K562 (cell line): ENCODE data around the gene DCTN5. TPM values are rescaled to one million over a fixed set of nuclear protein-coding genes. Genes with fewer than 3 reads are reported as not detected.

Experiments
- C11orf30 ChIP-seq: fragments of 450-650 bp; IDR thresholded peaks from 2 replicates; pipeline ENCODE4 v1.6.1; 2016; ENCODE audit warnings: low read depth, mild to moderate bottlenecking
- CHD2 ChIP-seq: IDR thresholded peaks from 2 replicates; pipeline ENCODE4 v1.6.1; 2011; ENCODE audit warnings: low read depth, low read length
- ESRRB ChIP-seq: fragments of 250-450 bp; sonication (Bioruptor Pico); IDR thresholded peaks from 2 replicates; pipeline ENCODE4 v1.5.0; 2020; ENCODE audit warnings: mild to moderate bottlenecking, moderate library complexity, borderline replicate concordance
- ETV1 ChIP-seq: fragments of 450-650 bp; conservative IDR thresholded peaks from 2 replicates; pipeline ENCODE4 v1.6.1; 2016; ENCODE audit warnings: missing genetic modification characterization, control low read depth, low read depth, missing compliant biosample characterization
- HDAC2 ChIP-seq: fragments of 450-650 bp; IDR thresholded peaks from 2 replicates; pipeline ENCODE4 v1.6.1; 2016; ENCODE audit warnings: mild to moderate bottlenecking
- KAT2B ChIP-seq: IDR thresholded peaks from one replicate; pipeline ENCODE4 v1.6.1; 2012; ENCODE audit warnings: low read depth, mild to moderate bottlenecking, control low read depth, inconsistent platforms, low read length, moderate library complexity
- SMARCA5 ChIP-seq: fragments of 450-650 bp; IDR thresholded peaks from 2 replicates; pipeline ENCODE4 v1.6.1; 2016
- ZNF717 ChIP-seq: fragments of 250-450 bp; sonication (Bioruptor Pico); IDR thresholded peaks from 2 replicates; pipeline ENCODE4 v1.5.0; 2021
- ZNF76 ChIP-seq: fragments of 250-450 bp; sonication (Bioruptor Pico); IDR thresholded peaks from 2 replicates; pipeline ENCODE4 v1.4.0; 2020; ENCODE audit warnings: mild to moderate bottlenecking, moderate library complexity, borderline replicate concordance
- polyA plus RNA-seq, 8 experiments: library from polyadenylated mRNA; depleted of rRNA in 4 of 8; stranded (reverse) in 5 of 8; unstranded in 3 of 8; fragments of >200 nt; fragmentation: Nextera tagmentation in 2 of 8; fragmentation: Illumina TruSeq in 1 of 8; extraction: Ambion mirVana in 2 of 8; extraction: Trizol in 1 of 8; gene quantifications; 2 replicates each; pipeline versions ENCODE4 v1.2.1 to v1.2.3, GENCODE V29; 2011 to 2014; ENCODE audit warnings: inconsistent platforms in 1 of 8, missing spikeins in 1 of 8
- total RNA-seq, 7 experiments: library from RNA; depleted of rRNA in 6 of 7; stranded (reverse); fragments of >200 nt in 6 of 7; fragmentation: Illumina TruSeq in 2 of 7; extraction: Trizol in 2 of 7; gene quantifications; 2 replicates each; pipeline versions ENCODE4 v1.2.1 to v1.2.3, GENCODE V29; 2011 to 2021; ENCODE audit warnings: low replicate concordance in 1 of 7
- TF ChIP-seq, protein P1 (sequence below): sonication (generic); formaldehyde crosslinking; IDR thresholded peaks from 2 replicates; pipeline ENCODE4 v1.8.1; 2023; ENCODE audit warnings: mild to moderate bottlenecking, missing genetic modification reagents
- TF ChIP-seq, protein P2 (sequence below): fragments of 200-800 bp; sonication (Bioruptor generic); IDR thresholded peaks from 2 replicates; pipeline ENCODE4 v1.6.1; 2016; ENCODE audit warnings: missing genetic modification characterization, missing compliant biosample characterization
- TF ChIP-seq, protein P3 (sequence below), 2 experiments: fragments of 200-800 bp in 1 of 2; sonication (Bioruptor generic) in 1 of 2; sonication (generic) in 1 of 2; formaldehyde crosslinking in 1 of 2; IDR thresholded peaks in 1 of 2; conservative IDR thresholded peaks in 1 of 2; 2 replicates each; pipeline versions ENCODE4 v1.5.0 to v1.6.1; 2016 to 2020; ENCODE audit warnings: missing compliant biosample characterization in 1 of 2, missing genetic modification characterization in 1 of 2, missing genetic modification reagents in 1 of 2
- TF ChIP-seq, protein P4 (sequence below): sonication (generic); formaldehyde crosslinking; IDR thresholded peaks from 2 replicates; pipeline ENCODE4 v1.8.0; 2022; ENCODE audit warnings: missing genetic modification reagents, mild to moderate bottlenecking, borderline replicate concordance
- TF ChIP-seq, protein P5 (sequence below): IDR thresholded peaks from 2 replicates; pipeline ENCODE4 v1.6.1; 2016; ENCODE audit warnings: missing genetic modification characterization, missing compliant biosample characterization

Gene DCTN5
- total and polyA plus RNA-seq, 9 of the 15 experiments (the other 6 are each of a cell fraction or from before 2014, with no cell fraction given): 35.8 to 149 (median 75.9) TPM

DNA sequence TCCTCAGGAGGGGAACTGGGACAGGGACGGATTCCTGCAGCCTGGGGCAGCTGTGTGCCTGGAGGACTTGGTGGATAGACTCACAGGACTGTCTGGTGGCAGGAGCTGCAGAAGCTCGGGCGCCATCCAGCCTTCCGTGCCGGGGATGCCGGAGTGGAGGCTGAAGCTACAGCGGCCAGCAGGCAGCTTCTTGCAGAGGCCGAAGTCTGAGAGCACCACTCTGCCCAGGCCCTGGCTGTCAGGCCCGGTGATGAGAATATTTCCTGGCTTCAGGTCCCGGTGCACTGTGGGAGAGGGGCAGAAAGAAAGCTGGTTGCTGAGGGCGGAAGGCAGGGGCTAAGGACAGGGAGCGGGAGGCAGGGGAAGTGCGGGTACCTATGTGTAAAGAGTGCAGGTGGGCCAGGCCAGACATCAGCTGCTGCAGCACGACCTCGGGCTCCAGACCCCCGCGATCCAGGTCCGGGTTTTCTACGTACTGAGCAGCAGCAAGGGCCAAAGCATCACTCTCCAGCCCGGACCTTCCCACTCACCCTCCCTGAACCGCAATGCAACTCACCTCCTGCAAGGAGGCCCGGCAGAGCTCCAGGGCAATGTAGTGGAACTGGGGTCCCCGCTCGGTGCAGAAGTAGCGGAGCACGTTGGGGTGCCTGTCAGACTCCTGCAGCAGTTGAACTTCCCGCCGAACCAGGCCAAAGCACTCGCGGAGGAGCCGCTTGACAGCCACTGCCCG is 53.5 kb downstream of the DCTN5 start (continued):
- TF ChIP-seq, protein P1, sequence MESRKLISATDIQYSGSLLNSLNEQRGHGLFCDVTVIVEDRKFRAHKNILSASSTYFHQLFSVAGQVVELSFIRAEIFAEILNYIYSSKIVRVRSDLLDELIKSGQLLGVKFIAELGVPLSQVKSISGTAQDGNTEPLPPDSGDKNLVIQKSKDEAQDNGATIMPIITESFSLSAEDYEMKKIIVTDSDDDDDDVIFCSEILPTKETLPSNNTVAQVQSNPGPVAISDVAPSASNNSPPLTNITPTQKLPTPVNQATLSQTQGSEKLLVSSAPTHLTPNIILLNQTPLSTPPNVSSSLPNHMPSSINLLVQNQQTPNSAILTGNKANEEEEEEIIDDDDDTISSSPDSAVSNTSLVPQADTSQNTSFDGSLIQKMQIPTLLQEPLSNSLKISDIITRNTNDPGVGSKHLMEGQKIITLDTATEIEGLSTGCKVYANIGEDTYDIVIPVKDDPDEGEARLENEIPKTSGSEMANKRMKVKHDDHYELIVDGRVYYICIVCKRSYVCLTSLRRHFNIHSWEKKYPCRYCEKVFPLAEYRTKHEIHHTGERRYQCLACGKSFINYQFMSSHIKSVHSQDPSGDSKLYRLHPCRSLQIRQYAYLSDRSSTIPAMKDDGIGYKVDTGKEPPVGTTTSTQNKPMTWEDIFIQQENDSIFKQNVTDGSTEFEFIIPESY (CRISPR knock-in tag): peak; percentile 75; the same call in 1 of the 2 replicates
- TF ChIP-seq, protein P2, sequence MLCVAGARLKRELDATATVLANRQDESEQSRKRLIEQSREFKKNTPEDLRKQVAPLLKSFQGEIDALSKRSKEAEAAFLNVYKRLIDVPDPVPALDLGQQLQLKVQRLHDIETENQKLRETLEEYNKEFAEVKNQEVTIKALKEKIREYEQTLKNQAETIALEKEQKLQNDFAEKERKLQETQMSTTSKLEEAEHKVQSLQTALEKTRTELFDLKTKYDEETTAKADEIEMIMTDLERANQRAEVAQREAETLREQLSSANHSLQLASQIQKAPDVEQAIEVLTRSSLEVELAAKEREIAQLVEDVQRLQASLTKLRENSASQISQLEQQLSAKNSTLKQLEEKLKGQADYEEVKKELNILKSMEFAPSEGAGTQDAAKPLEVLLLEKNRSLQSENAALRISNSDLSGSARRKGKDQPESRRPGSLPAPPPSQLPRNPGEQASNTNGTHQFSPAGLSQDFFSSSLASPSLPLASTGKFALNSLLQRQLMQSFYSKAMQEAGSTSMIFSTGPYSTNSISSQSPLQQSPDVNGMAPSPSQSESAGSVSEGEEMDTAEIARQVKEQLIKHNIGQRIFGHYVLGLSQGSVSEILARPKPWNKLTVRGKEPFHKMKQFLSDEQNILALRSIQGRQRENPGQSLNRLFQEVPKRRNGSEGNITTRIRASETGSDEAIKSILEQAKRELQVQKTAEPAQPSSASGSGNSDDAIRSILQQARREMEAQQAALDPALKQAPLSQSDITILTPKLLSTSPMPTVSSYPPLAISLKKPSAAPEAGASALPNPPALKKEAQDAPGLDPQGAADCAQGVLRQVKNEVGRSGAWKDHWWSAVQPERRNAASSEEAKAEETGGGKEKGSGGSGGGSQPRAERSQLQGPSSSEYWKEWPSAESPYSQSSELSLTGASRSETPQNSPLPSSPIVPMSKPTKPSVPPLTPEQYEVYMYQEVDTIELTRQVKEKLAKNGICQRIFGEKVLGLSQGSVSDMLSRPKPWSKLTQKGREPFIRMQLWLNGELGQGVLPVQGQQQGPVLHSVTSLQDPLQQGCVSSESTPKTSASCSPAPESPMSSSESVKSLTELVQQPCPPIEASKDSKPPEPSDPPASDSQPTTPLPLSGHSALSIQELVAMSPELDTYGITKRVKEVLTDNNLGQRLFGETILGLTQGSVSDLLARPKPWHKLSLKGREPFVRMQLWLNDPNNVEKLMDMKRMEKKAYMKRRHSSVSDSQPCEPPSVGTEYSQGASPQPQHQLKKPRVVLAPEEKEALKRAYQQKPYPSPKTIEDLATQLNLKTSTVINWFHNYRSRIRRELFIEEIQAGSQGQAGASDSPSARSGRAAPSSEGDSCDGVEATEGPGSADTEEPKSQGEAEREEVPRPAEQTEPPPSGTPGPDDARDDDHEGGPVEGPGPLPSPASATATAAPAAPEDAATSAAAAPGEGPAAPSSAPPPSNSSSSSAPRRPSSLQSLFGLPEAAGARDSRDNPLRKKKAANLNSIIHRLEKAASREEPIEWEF (CRISPR knock-in tag): no peak
- TF ChIP-seq CHD2 (no peak), ZNF717 (CRISPR knock-in tag) (no peak), HDAC2 (no peak), SMARCA5 (no peak), ESRRB (CRISPR knock-in tag) (no peak), ETV1 (tag) (no peak), C11orf30 (no peak), KAT2B (no peak), ZNF76 (CRISPR knock-in tag) (no peak)
- TF ChIP-seq, protein P3, sequence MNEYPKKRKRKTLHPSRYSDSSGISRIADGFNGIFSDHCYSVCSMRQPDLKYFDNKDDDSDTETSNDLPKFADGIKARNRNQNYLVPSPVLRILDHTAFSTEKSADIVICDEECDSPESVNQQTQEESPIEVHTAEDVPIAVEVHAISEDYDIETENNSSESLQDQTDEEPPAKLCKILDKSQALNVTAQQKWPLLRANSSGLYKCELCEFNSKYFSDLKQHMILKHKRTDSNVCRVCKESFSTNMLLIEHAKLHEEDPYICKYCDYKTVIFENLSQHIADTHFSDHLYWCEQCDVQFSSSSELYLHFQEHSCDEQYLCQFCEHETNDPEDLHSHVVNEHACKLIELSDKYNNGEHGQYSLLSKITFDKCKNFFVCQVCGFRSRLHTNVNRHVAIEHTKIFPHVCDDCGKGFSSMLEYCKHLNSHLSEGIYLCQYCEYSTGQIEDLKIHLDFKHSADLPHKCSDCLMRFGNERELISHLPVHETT (CRISPR knock-in tag; conservative IDR thresholded peaks at IDR 0.05 in 1 of 2, IDR thresholded peaks at IDR 0.05 in 1 of 2): no peak
- TF ChIP-seq, protein P4, sequence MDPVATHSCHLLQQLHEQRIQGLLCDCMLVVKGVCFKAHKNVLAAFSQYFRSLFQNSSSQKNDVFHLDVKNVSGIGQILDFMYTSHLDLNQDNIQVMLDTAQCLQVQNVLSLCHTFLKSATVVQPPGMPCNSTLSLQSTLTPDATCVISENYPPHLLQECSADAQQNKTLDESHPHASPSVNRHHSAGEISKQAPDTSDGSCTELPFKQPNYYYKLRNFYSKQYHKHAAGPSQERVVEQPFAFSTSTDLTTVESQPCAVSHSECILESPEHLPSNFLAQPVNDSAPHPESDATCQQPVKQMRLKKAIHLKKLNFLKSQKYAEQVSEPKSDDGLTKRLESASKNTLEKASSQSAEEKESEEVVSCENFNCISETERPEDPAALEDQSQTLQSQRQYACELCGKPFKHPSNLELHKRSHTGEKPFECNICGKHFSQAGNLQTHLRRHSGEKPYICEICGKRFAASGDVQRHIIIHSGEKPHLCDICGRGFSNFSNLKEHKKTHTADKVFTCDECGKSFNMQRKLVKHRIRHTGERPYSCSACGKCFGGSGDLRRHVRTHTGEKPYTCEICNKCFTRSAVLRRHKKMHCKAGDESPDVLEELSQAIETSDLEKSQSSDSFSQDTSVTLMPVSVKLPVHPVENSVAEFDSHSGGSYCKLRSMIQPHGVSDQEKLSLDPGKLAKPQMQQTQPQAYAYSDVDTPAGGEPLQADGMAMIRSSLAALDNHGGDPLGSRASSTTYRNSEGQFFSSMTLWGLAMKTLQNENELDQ: no peak
- TF ChIP-seq, protein P5, sequence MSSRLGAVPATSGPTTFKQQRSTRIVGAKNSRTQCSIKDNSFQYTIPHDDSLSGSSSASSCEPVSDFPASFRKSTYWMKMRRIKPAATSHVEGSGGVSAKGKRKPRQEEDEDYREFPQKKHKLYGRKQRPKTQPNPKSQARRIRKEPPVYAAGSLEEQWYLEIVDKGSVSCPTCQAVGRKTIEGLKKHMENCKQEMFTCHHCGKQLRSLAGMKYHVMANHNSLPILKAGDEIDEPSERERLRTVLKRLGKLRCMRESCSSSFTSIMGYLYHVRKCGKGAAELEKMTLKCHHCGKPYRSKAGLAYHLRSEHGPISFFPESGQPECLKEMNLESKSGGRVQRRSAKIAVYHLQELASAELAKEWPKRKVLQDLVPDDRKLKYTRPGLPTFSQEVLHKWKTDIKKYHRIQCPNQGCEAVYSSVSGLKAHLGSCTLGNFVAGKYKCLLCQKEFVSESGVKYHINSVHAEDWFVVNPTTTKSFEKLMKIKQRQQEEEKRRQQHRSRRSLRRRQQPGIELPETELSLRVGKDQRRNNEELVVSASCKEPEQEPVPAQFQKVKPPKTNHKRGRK (tag): no peak
